IMR-90 (cell line): ENCODE data around the gene AOPEP. TPM values are rescaled to one million over a fixed set of nuclear protein-coding genes. Genes with fewer than 3 reads are reported as not detected.

ENCODE experiments used
- ATAC-seq: fragments of 200-7000 bp; cut with Tn5 transposase; 2 replicates; pipeline ENCODE4 v1.9.1; 2020; ENCODE audit warnings: low read depth, mild to moderate bottlenecking, moderate library complexity
- BruUV-seq: library from RNA; stranded (reverse); fragments of 400-500 nt; replicated peaks from 2 replicates; lab custom pipeline; 2021; lab: Mats Ljungman, UMichigan
- CTCF ChIA-PET: fragments of 300-600 bp; formaldehyde crosslinking; extraction: SDS; loops from one replicate; lab custom pipeline; 2021; ENCODE audit warnings: antibody characterized with exemption; lab: Yijun Ruan, JAX
- POLR2A ChIA-PET: fragments of 300-600 bp; sonication (Branson Sonifier 250); formaldehyde crosslinking; loops from one replicate; lab custom pipeline; 2022; ENCODE audit warnings: antibody characterized with exemption; ENCODE audit not compliant: unreplicated experiment; lab: Charles Lee
- DNase-seq: peaks from one replicate; pipeline ENCODE4 v3.0.0; 2013
- H2AFZ ChIP-seq: replicated peaks from 2 replicates; pipeline ENCODE3; 2013; ENCODE audit warnings: low read length, mild to moderate bottlenecking; ENCODE audit not compliant: poor library complexity
- H2AK5ac ChIP-seq: 2 replicates; pipeline ENCODE4 v1.6.1; 2013; ENCODE audit warnings: low read depth, low read length, inconsistent platforms
- H2AK9ac ChIP-seq: replicated peaks from 2 replicates; pipeline ENCODE3; 2013; ENCODE audit warnings: mild to moderate bottlenecking, low read depth, low read length, moderate library complexity; ENCODE audit not compliant: poor library complexity
- H2BK120ac ChIP-seq: 2 replicates; pipeline ENCODE4 v1.6.1; 2013; ENCODE audit warnings: low read depth, low read length, inconsistent platforms
- H2BK15ac ChIP-seq: 3 replicates; pipeline ENCODE4 v1.6.1; 2013; ENCODE audit warnings: low read depth, low read length, inconsistent platforms
- H2BK20ac ChIP-seq: 2 replicates; pipeline ENCODE4 v1.6.1; 2013; ENCODE audit warnings: low read depth, mild to moderate bottlenecking, inconsistent platforms, low read length, moderate library complexity
- H2BK5ac ChIP-seq: 2 replicates; pipeline ENCODE4 v1.6.1; 2013; ENCODE audit warnings: mild to moderate bottlenecking, low read depth, low read length, inconsistent platforms; ENCODE audit not compliant: poor library complexity, severe bottlenecking
- H3K14ac ChIP-seq: replicated peaks from 2 replicates; pipeline ENCODE4 v1.6.1; 2013; ENCODE audit warnings: low read depth, low read length, inconsistent platforms
- H3K18ac ChIP-seq: 2 replicates; pipeline ENCODE4 v1.6.1; 2013; ENCODE audit warnings: low read depth, low read length, control low read depth
- H3K23ac ChIP-seq: 2 replicates; pipeline ENCODE4 v1.6.1; 2013; ENCODE audit warnings: low read depth, low read length, inconsistent platforms
- H3K27ac ChIP-seq: 2 replicates; pipeline ENCODE4 v1.5.1; 2013; ENCODE audit warnings: mild to moderate bottlenecking, control low read depth, low read length; ENCODE audit not compliant: insufficient read depth
- H3K27me3 ChIP-seq: 2 replicates; pipeline ENCODE4 v1.6.1; 2013; ENCODE audit warnings: low read length; ENCODE audit not compliant: control insufficient read depth, insufficient read depth
- H3K36me3 ChIP-seq: 2 replicates; pipeline ENCODE4 v1.6.1; 2013; ENCODE audit warnings: low read length, mixed read lengths; ENCODE audit not compliant: control insufficient read depth, insufficient read depth
- H3K4ac ChIP-seq: 2 replicates; pipeline ENCODE4 v1.6.1; 2013; ENCODE audit warnings: low read depth, low read length, inconsistent platforms
- H3K4me1 ChIP-seq: 2 replicates; pipeline ENCODE4 v1.6.1; 2013; ENCODE audit warnings: low read length, mixed read lengths; ENCODE audit not compliant: control insufficient read depth, insufficient read depth
- H3K4me2 ChIP-seq: 2 replicates; pipeline ENCODE4 v1.6.1; 2013; ENCODE audit warnings: low read depth, mild to moderate bottlenecking, control low read depth, low read length, moderate library complexity
- H3K4me3 ChIP-seq: 2 replicates; pipeline ENCODE4 v1.5.1; 2013; ENCODE audit warnings: low read depth, mild to moderate bottlenecking, control low read depth, low read length, moderate library complexity; ENCODE audit not compliant: insufficient read depth
- H3K56ac ChIP-seq: 2 replicates; pipeline ENCODE4 v1.6.1; 2013; ENCODE audit warnings: low read length, inconsistent platforms; ENCODE audit not compliant: insufficient read depth; ENCODE audit errors: extremely low read depth
- H3K79me1 ChIP-seq, 2 experiments: 2 replicates each; pipeline ENCODE4 v1.6.1; 2013; ENCODE audit warnings: low read length in 2 of 2, inconsistent platforms in 1 of 2, low read depth in 1 of 2
- H3K9ac ChIP-seq: 2 replicates; pipeline ENCODE4 v1.6.1; 2013; ENCODE audit warnings: low read depth, low read length, control low read depth
- H3K9me1 ChIP-seq: 2 replicates; pipeline ENCODE4 v1.6.1; 2013; ENCODE audit warnings: low read length, inconsistent platforms; ENCODE audit not compliant: insufficient read depth
- H3K9me3 ChIP-seq: 2 replicates; pipeline ENCODE4 v1.6.1; 2013; ENCODE audit warnings: low read length; ENCODE audit not compliant: control insufficient read depth, insufficient read depth
- H4K20me1 ChIP-seq: 2 replicates; pipeline ENCODE4 v1.6.1; 2013; ENCODE audit warnings: low read length, inconsistent platforms; ENCODE audit not compliant: insufficient read depth
- H4K5ac ChIP-seq: 2 replicates; pipeline ENCODE4 v1.6.1; 2013; ENCODE audit warnings: mild to moderate bottlenecking, low read depth, low read length, control low read depth
- H4K8ac ChIP-seq, 2 experiments: 2 replicates each; pipeline ENCODE4 v1.6.1; 2013; ENCODE audit warnings: low read depth in 2 of 2, low read length in 2 of 2, control low read depth in 1 of 2, inconsistent platforms in 1 of 2
- H4K91ac ChIP-seq: 2 replicates; pipeline ENCODE4 v1.6.1; 2013; ENCODE audit warnings: low read depth, low read length, inconsistent platforms; ENCODE audit not compliant: insufficient read depth
- BHLHE40 ChIP-seq: fragments of 150-350 bp; IDR thresholded peaks from 2 replicates; pipeline ENCODE4 v1.6.1; 2016; ENCODE audit warnings: mild to moderate bottlenecking, low read depth, low read length
- FOS ChIP-seq: fragments of 150-350 bp; IDR thresholded peaks from 2 replicates; pipeline ENCODE4 v1.6.1; 2016; ENCODE audit warnings: low read depth, low read length
- MAZ ChIP-seq: IDR thresholded peaks from 2 replicates; pipeline ENCODE4 v1.6.1; 2012; ENCODE audit warnings: low read depth, mild to moderate bottlenecking, low read length, improper control_type of control experiment, moderate library complexity, borderline replicate concordance
- POLR2A ChIP-seq: IDR thresholded peaks from 2 replicates; pipeline ENCODE4 v1.6.1; 2012; ENCODE audit warnings: mild to moderate bottlenecking, low read depth, low read length
- RFX5 ChIP-seq: IDR thresholded peaks from 2 replicates; pipeline ENCODE4 v1.8.0; 2012; ENCODE audit warnings: low read depth, mild to moderate bottlenecking, low read length, moderate library complexity
- SMC3 ChIP-seq: fragments of 150-350 bp; IDR thresholded peaks from 2 replicates; pipeline ENCODE4 v1.6.1; 2016; ENCODE audit warnings: low read depth, mild to moderate bottlenecking, antibody characterized with exemption, low read length, moderate library complexity
- WGBS, 2 experiments: methylation state at CpG; one replicate each; pipeline versions ENCODE4 v1.1.5 to v1.1.7; 2013; ENCODE audit warnings: missing lambda C conversion rate in 2 of 2; ENCODE audit not compliant: insufficient read length in 1 of 2; ENCODE audit errors: extremely low coverage in 2 of 2; 5-methylcytosine and 5-hydroxymethylcytosine counted together
- dilution Hi-C: fragments of 300-500 bp; cut with HindIII; formaldehyde crosslinking; loops from one replicate; pipeline ENCODE4 v1.14.3; 2018; ENCODE audit warnings: low sequenced_read_pairs; ENCODE audit not compliant: unreplicated experiment
- in situ Hi-C: fragments of 300-500 bp; cut with MboI; formaldehyde crosslinking; loops from 3 replicates; pipeline ENCODE4 v1.14.3; 2019; ENCODE audit warnings: low sequenced_read_pairs, inconsistent platforms, mixed read lengths
- intact Hi-C: fragments of 100-400 bp; cut with micrococcal nuclease; formaldehyde crosslinking; loops from 2 replicates; pipeline ENCODE4 v1.10.0; 2022
- polyA plus RNA-seq, 3 experiments: library from polyadenylated mRNA; depleted of rRNA; stranded (reverse); fragments of >200 nt; gene quantifications; 2 replicates each; pipeline ENCODE4 v1.2.3, GENCODE V29; 2012; ENCODE audit warnings: low replicate concordance in 1 of 3
- total RNA-seq: library from RNA; depleted of rRNA; stranded (reverse); fragments of >200 nt; gene quantifications from 2 replicates; pipeline ENCODE4 v1.2.3, GENCODE V29; 2012

The AOPEP gene
- total and polyA plus RNA-seq, 2 of the 4 experiments (the other 2 are of a cell fraction), result 34.9 to 38.7 TPM

DNA sequence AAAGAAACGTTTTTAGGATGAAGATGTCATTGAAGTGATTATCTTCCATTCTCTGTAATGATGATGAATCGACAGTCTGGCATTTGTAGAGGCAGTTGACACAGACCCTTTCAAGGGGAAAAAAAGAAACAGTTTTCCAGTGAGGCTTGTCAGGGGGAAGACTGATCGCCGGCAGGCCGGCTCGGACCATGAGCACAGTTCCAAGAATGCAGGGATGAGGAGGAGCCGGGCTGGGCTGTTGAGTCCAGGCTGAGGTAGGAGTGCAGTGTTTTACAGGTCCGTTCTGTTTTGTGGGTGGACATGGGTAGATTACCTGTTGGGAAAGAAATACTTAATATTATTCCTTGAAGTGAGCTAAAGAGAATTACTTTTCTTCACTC is 194.6 kb downstream of the AOPEP start:
- peak overlapping the region; percentile 96 for H3K14ac ChIP-seq
- peak overlapping the region; percentile 95; the same call in 1 of the 2 replicates for H2BK20ac ChIP-seq
- H3K9me1 ChIP-seq, result peaks cover 31% of the 10 kb centered on the region
- DNase-seq (peak; percentile 73), ATAC-seq (peak; percentile 59)
- POLR2A ChIA-PET, result interaction anchor here (1.4 kb wide), 1 partner anchor 87 kb away, joined by 7 read pairs; no protein-coding TSS in a partner anchor
- peak overlapping the region; percentile 93; the same call in 1 of the 2 replicates for H3K18ac ChIP-seq
- intact Hi-C loops, result loop anchor here (2.0 to 5.0 kb wide), 3 partner anchors 54 to 239 kb away; no protein-coding TSS in a partner anchor
- 0% methylated on average over 6 of the region's 8 CpGs; no CpG with 5 or more reads in 1 of the 2 experiments for WGBS, 2 experiments
- peak overlapping the region; percentile 50 for H2AK9ac ChIP-seq
- no peaks in the 10 kb centered on the region for H3K27me3 ChIP-seq
- H3K23ac ChIP-seq, result peak overlapping the region; percentile 94
- H3K27ac ChIP-seq, result peak overlapping the region; percentile 96
- H3K79me1 ChIP-seq, result peaks cover 25 to 46% of the 10 kb centered on the region in 2 experiments
- peak overlapping the region; percentile 96; the same call in 2 of the 3 replicates for H2BK15ac ChIP-seq
- BruUV-seq, result no TSS peak
- H3K4me3 ChIP-seq, result no peak overlapping the region
- peak overlapping the region; percentile 38 for H3K4me2 ChIP-seq
- peak overlapping the region; percentile 93 to 98 for H4K8ac ChIP-seq
- H3K36me3 ChIP-seq, result no peaks in the 10 kb centered on the region
- H2BK5ac ChIP-seq, result peak overlapping the region; percentile 94
- in situ Hi-C loops, result no loop called here
- peak overlapping the region; percentile 97 for H2BK120ac ChIP-seq
- H4K5ac ChIP-seq, result peak overlapping the region; percentile 91
- H3K9me3 ChIP-seq, result no peaks in the 10 kb centered on the region
- peak; percentile 7; the same call in 1 of the 2 replicates for TF ChIP-seq BHLHE40
- TF ChIP-seq RFX5, result no peak
- TF ChIP-seq SMC3, result peak; percentile 17; the same call in 1 of the 2 replicates
- no peak for TF ChIP-seq MAZ
- peak; percentile 21; the same call in 1 of the 2 replicates for TF ChIP-seq FOS
- peak; percentile 68; the same call in 1 of the 2 replicates for TF ChIP-seq POLR2A
- H2AK5ac ChIP-seq, result peak overlapping the region; percentile 38; the same call in 1 of the 2 replicates
- peak overlapping the region; percentile 80 for H3K9ac ChIP-seq
- CTCF ChIA-PET, result interaction anchor here (1.0 to 1.1 kb wide), 3 partner anchors 75 to 137 kb away, joined by 3 read pairs; no protein-coding TSS in a partner anchor
- H2AFZ ChIP-seq, result peak overlapping the region; percentile 45
- dilution Hi-C loops, result no loop called here
- peaks cover 32% of the 10 kb centered on the region for H3K4me1 ChIP-seq
- no peaks in the 10 kb centered on the region for H4K20me1 ChIP-seq
- H3K4ac ChIP-seq, result peak overlapping the region; percentile 98
- H3K56ac ChIP-seq, result peak overlapping the region; percentile 99
- peak overlapping the region; percentile 99 for H4K91ac ChIP-seq
